ENCODE measurements around the gene NKD1. TPM values are rescaled to one million over a fixed set of nuclear protein-coding genes. Genes with fewer than 3 reads are reported as not detected.

Gene NKD1
- total and polyA plus RNA-seq, 7 donors = 0.04 to 0.45 (median 0.22) TPM

DNA sequence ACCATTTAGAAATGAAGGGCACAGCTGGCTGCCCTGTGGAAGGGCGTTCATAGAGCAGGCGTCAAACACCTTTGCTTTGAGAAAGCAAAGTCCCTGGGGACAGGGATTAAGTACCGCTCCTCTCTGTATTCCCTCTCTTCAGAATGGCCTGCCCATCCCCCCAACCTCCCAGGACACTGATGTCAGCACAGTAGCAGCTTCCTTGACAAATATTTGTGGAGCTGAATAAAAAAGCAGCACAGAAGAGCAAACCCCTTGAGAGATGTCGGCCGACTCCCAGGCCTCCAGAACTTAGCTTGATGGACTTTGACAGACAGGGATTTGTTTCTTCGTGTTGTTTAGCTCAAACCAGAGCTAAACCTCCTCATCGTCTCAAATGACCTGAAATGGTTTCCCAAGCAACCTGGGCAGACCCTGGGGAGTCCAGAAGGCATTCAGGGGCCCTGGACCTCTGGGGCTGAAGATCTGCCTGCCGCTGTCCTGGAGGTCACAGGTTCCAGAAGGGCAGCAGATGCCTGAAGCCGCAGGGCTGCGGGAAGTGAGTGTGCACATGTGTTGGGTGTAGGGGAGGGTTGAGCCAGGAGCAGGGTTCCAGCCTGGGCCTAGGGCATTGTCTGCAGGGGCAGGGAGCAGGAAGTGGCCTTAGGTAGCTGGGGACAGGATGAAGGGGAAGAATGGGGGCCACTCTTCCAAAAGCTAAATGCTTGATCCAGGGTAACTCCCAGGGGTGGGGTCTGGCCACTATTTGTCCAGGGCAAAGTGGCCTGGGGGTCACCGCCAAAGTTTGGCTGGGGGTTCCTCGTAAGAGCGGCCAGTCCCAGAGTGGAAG, 42.3 kb upstream of the NKD1 start:
- DNase-seq (no peak), ATAC-seq (no peak)
- Histone ChIP-seq H3K36me3 (ENCODE audit: insufficient read depth in 1 of 2, low read depth in 1 of 2) (no peaks in the 10 kb centered on the region), H3K9me3 (peaks cover 5% of the 10 kb centered on the region), H3K27ac (no peak overlapping the region), H3K4me1 (no peaks in the 10 kb centered on the region), H3K4me3 (no peak overlapping the region), H3K27me3 (ENCODE audit: insufficient read depth in 3 of 3, low read length in 2 of 3) (peaks cover 0 to 4% (median 0%) of the 10 kb centered on the region in 3 donors)
- TF ChIP-seq, protein P1, sequence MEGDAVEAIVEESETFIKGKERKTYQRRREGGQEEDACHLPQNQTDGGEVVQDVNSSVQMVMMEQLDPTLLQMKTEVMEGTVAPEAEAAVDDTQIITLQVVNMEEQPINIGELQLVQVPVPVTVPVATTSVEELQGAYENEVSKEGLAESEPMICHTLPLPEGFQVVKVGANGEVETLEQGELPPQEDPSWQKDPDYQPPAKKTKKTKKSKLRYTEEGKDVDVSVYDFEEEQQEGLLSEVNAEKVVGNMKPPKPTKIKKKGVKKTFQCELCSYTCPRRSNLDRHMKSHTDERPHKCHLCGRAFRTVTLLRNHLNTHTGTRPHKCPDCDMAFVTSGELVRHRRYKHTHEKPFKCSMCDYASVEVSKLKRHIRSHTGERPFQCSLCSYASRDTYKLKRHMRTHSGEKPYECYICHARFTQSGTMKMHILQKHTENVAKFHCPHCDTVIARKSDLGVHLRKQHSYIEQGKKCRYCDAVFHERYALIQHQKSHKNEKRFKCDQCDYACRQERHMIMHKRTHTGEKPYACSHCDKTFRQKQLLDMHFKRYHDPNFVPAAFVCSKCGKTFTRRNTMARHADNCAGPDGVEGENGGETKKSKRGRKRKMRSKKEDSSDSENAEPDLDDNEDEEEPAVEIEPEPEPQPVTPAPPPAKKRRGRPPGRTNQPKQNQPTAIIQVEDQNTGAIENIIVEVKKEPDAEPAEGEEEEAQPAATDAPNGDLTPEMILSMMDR (IDR thresholded peaks at IDR 0.05) = no peak
- WGBS, 3 donors = 59 to 62% (median 59%) methylated on average over 13 of the region's 13 CpGs
- intact Hi-C loops (cut with DNase I) = no loop called here

DNA sequence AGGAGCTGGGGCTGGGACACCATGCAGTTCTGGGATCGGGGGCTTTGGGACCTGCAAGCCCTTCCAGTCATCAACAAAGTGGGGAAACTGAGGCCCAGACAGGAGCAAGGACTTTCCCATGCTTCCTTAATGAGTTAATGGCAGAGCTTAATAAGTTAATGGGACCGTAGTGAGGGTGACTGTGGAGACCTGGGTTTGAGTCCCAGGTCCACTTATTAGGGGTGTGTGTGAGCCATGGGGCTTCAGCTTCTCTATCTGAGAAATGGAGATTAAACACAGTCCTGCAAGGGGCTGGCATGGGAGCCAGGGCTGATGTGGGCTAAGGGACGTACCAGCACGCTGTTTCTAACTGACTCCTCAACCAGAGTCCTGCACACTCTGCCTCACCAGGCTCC, 41.7 kb upstream of the NKD1 start:
- Histone ChIP-seq H3K27ac (no peak overlapping the region), H3K4me3 (no peak overlapping the region), H3K36me3 (ENCODE audit: insufficient read depth in 1 of 2, low read depth in 1 of 2) (no peaks in the 10 kb centered on the region), H3K4me1 (no peaks in the 10 kb centered on the region), H3K9me3 (peaks cover 5% of the 10 kb centered on the region), H3K27me3 (ENCODE audit: insufficient read depth in 3 of 3, low read length in 2 of 3) (peaks cover 0 to 4% (median 0%) of the 10 kb centered on the region in 3 donors)
- TF ChIP-seq, protein P1 (IDR thresholded peaks at IDR 0.05) = no peak
- intact Hi-C loops (cut with DNase I) = no loop called here
- DNase-seq = no peak
- no peak for ATAC-seq
- WGBS, 3 donors = 84 to 95% (median 93%) methylated on average over 4 of the region's 4 CpGs

DNA sequence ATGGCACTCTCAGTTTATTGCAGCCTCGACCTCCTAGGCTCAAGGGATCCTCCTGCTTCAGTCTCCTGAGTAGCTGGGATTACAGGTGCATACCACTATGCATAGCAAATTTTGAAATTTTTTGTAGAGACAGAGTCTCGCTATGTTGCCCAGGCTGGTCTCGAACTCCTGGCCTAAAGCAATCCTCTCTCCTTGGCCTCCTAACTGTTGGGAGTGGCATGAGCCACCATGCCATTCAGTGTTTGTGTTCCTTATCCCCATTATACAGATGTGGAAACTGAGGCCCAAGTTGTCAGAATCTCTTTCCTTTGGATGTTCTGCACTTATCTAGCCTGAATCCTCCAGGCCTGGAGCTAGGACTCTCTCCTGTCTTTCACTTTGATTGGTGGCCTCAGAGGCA, 40.8 kb upstream of the NKD1 start:
- peaks cover 5% of the 10 kb centered on the region for H3K9me3 ChIP-seq
- no peak overlapping the region for H3K4me3 ChIP-seq
- WGBS, 3 donors = 78 to 82% (median 79%) methylated on average over 3 of the region's 3 CpGs
- intact Hi-C loops (cut with DNase I) = no loop called here
- ATAC-seq = no peak
- TF ChIP-seq, protein P1 (IDR thresholded peaks at IDR 0.05) = no peak
- H3K27ac ChIP-seq = no peak overlapping the region
- peaks cover 0 to 4% (median 0%) of the 10 kb centered on the region in 3 donors for H3K27me3 ChIP-seq (ENCODE audit: insufficient read depth in 3 of 3, low read length in 2 of 3)
- H3K4me1 ChIP-seq = no peaks in the 10 kb centered on the region
- H3K36me3 ChIP-seq (ENCODE audit: insufficient read depth in 1 of 2, low read depth in 1 of 2) = no peaks in the 10 kb centered on the region
- DNase-seq = no peak

DNA sequence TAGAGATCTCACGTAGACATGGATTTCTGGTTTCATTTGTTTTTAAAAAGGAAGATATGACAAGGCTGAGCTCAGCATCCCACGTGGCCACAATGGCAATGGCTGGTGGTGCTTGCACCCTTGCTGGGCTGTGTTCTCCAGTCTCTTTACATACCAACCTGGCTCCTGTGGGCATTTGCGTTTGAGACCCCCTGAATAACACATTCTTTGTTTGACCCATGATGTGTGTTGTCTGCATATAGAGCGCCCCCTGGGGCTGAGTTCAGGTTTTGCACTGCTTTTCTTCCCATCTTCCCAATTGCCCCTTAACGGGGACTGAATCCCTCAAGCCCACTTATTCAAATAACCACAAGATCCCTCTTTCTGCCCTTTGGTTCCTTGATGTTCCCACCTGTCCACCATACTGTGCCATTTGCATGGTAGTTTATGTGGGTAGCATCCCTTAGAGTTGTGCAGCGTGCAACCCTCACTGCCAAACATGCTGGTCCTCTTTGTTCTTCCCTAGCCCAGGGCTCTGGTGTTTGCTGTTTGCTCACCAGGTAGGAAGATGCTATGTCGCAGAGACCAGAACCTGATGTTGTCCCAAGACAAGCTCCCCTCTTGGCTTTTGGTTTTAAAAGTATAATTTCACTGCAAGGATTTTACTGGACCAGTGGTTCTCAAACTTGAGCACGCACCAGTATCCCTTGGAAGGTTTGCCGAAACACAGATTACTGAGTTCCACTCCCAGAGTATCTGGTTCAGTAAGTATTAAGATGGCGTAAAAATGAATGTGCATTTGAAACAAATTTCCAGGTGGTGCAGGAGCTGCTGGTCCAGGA, 38.5 kb upstream of the NKD1 start:
- Histone ChIP-seq H3K36me3 (ENCODE audit: insufficient read depth in 1 of 2, low read depth in 1 of 2) (no peaks in the 10 kb centered on the region), H3K4me1 (no peaks in the 10 kb centered on the region), H3K27me3 (ENCODE audit: insufficient read depth in 3 of 3, low read length in 2 of 3) (peaks cover 0 to 4% (median 0%) of the 10 kb centered on the region in 3 donors), H3K9me3 (peaks cover 5% of the 10 kb centered on the region), H3K27ac (no peak overlapping the region), H3K4me3 (no peak overlapping the region)
- DNase-seq (no peak), ATAC-seq (no peak)
- TF ChIP-seq, protein P1 (IDR thresholded peaks at IDR 0.05) = peak; percentile 30
- intact Hi-C loops (cut with DNase I) = no loop called here
- 57 to 64% (median 60%) methylated on average over 10 of the region's 10 CpGs for WGBS, 3 donors
